A673 (cell line): Measurements from ENCODE around the gene DSE.

Source experiments
- EZH2 ChIP-seq: fragments of 200-600 bp; sonication (generic); IDR thresholded peaks from 2 replicates; pipeline ENCODE4 v1.6.1; 2017; ENCODE audit warnings: borderline replicate concordance, low read depth, mild to moderate bottlenecking, mixed read lengths, antibody characterized with exemption, low read length; ENCODE audit not compliant: poor library complexity, severe bottlenecking
- TF ChIP-seq, protein P1 (sequence below): fragments of 300-800, 200-600 bp; sonication (generic); conservative IDR thresholded peaks from 2 replicates; pipeline ENCODE4 v1.5.1; 2017; ENCODE audit warnings: low read depth, mild to moderate bottlenecking, antibody characterized with exemption, low read length, moderate library complexity, mixed read lengths

DNA sequence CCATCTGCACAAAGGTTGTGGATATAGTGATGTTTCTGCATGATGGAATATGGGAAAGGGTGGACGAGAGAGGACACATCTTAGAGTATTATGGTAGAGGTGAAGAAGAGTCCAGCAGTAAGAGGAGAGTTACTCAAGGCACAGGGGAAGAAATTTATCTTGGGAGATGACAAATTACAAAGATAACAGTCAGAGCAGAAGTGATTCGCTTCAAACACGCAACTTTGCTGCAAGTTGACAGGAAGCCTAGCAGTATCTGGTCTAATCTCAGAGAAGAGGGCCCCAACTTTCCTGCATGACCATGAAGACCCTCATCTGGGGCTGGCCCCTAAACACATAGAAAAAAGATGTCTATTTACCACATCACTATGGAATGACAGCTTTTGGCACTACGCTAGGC lies 89.2 kb downstream of the DSE start:
- TF ChIP-seq, protein P1, sequence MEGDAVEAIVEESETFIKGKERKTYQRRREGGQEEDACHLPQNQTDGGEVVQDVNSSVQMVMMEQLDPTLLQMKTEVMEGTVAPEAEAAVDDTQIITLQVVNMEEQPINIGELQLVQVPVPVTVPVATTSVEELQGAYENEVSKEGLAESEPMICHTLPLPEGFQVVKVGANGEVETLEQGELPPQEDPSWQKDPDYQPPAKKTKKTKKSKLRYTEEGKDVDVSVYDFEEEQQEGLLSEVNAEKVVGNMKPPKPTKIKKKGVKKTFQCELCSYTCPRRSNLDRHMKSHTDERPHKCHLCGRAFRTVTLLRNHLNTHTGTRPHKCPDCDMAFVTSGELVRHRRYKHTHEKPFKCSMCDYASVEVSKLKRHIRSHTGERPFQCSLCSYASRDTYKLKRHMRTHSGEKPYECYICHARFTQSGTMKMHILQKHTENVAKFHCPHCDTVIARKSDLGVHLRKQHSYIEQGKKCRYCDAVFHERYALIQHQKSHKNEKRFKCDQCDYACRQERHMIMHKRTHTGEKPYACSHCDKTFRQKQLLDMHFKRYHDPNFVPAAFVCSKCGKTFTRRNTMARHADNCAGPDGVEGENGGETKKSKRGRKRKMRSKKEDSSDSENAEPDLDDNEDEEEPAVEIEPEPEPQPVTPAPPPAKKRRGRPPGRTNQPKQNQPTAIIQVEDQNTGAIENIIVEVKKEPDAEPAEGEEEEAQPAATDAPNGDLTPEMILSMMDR = no peak
- TF ChIP-seq EZH2 = no peak
